RWPE1 (cell line): ENCODE results near the gene TMBIM4.

Experiments
- CTCF ChIA-PET: fragments of 350-600 bp; sonication (Branson Sonifier 250); formaldehyde crosslinking; extraction: SDS; loops from one replicate; lab custom pipeline; 2021; lab: Yijun Ruan, JAX
- POLR2A ChIA-PET: fragments of 400-600 bp; formaldehyde crosslinking; extraction: SDS; loops from one replicate; lab custom pipeline; 2020; ENCODE audit warnings: antibody characterized with exemption; ENCODE audit not compliant: low non-redundant PET; lab: Yijun Ruan, JAX
- DNase-seq: peaks from one replicate; pipeline ENCODE4 v3.0.0; 2012; ENCODE audit warnings: low spot score
- H3K27ac ChIP-seq: fragments of 450-650 bp; 2 replicates; pipeline ENCODE4 v1.5.1; 2017
- TF ChIP-seq, protein P1 (sequence below): fragments of 450-650 bp; conservative IDR thresholded peaks from 2 replicates; pipeline ENCODE4 v1.5.1; 2017; ENCODE audit warnings: low read depth, mild to moderate bottlenecking

TMBIM4 gene

DNA sequence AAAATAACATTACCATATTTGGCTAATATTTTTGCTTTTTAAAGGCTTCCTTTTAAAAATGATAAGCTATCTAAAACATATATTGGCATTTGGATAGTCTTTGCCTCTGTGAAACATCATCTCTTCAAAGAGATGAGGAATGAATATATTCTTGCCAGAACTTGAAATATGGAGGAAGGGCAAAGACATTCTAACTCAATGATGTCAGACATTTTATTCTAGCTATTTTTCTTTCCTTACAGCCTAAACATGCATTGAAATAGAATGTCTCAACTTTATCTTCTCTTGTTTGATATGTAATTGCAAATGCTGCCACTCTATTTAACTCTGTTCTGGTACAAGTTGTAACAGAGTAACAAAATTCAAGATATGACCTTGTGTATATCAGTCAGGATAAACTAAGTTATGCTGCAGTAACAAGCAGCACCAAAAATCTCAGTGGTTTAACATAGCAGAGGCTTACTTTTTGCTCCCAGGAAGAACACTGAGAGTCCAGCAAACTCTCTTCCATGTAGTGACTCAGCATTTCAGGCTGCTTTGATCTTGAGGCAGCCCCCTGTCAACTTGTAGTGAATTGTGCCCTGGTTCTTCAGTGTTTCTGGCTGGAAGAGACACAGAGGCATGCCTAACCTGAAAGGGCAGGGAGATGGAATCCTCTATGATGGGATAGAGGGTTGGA, 30.2 kb upstream of the TMBIM4 start:
- no peak for DNase-seq
- ChIA-PET CTCF (interaction anchor here (1.1 kb wide), 1 partner anchor 9 kb away, joined by 6 read pairs; no protein-coding TSS in a partner anchor), POLR2A (no interaction called here)
- TF ChIP-seq, protein P1, sequence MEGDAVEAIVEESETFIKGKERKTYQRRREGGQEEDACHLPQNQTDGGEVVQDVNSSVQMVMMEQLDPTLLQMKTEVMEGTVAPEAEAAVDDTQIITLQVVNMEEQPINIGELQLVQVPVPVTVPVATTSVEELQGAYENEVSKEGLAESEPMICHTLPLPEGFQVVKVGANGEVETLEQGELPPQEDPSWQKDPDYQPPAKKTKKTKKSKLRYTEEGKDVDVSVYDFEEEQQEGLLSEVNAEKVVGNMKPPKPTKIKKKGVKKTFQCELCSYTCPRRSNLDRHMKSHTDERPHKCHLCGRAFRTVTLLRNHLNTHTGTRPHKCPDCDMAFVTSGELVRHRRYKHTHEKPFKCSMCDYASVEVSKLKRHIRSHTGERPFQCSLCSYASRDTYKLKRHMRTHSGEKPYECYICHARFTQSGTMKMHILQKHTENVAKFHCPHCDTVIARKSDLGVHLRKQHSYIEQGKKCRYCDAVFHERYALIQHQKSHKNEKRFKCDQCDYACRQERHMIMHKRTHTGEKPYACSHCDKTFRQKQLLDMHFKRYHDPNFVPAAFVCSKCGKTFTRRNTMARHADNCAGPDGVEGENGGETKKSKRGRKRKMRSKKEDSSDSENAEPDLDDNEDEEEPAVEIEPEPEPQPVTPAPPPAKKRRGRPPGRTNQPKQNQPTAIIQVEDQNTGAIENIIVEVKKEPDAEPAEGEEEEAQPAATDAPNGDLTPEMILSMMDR, result no peak
- no peak overlapping the region for H3K27ac ChIP-seq

GRCh38 chr12:66199141-66199540, 29.3 kb upstream of the TMBIM4 start:
- TF ChIP-seq, protein P1, result no peak
- CTCF ChIA-PET, result interaction anchor here (1.1 kb wide), 1 partner anchor 8 kb away, joined by 6 read pairs; no protein-coding TSS in a partner anchor
- POLR2A ChIA-PET, result no interaction called here

DNA sequence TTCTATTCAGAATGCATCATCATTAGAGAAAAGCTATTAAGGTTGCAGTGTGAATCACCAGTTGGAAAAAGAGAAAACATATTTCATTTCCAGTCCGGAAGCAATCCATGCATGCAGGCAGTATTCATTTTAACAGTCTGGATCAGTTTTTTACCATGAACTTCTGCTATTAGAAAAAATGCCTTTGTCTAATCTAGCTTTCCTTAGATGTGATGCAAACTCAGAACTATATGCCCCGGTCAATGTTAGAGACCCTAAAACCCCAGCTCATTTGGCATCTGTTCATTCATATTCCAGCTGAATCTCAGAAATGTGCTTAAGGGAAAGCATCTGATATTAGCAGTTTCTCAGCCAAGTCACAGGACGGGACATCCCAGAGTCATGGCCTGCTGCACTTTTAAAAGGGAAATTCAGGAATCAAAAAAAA, 27.7 kb upstream of the TMBIM4 start:
- TF ChIP-seq, protein P1, result no peak
- no peak overlapping the region for H3K27ac ChIP-seq
- DNase-seq, result no peak
- POLR2A ChIA-PET, result no interaction called here
- CTCF ChIA-PET, result interaction anchor here (0.7 to 0.9 kb wide), 2 partner anchors 18 to 47 kb away, joined by 3 read pairs; no protein-coding TSS in a partner anchor

More at GRCh38 chr12:66199141-66199540, 29.3 kb upstream of the TMBIM4 start:
- DNase-seq, result no peak
- no peak overlapping the region for H3K27ac ChIP-seq

DNA sequence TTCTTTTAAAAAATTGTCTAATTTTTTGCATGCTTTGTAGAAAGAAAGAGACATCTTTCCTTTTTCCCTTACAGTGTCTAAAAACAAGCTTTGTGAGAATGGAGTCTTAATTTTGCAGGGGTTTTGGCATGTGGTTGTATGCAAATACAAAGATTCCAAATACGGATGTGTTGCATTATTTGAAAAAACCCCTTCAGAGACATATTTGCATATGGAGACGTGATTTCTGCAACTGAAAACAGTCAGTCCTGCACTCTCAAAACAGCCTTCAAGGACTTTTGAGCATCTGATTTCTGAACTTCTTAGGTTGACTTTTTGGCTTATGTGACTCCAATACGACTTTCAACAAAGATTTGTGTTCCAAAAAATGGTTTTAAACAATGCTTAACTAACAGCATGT, 27.0 kb upstream of the TMBIM4 start:
- POLR2A ChIA-PET, result no interaction called here
- DNase-seq, result no peak
- TF ChIP-seq, protein P1, result no peak
- H3K27ac ChIP-seq, result no peak overlapping the region
- CTCF ChIA-PET, result interaction anchor here (0.9 kb wide), 1 partner anchor 46 kb away, joined by 3 read pairs; no protein-coding TSS in a partner anchor

DNA sequence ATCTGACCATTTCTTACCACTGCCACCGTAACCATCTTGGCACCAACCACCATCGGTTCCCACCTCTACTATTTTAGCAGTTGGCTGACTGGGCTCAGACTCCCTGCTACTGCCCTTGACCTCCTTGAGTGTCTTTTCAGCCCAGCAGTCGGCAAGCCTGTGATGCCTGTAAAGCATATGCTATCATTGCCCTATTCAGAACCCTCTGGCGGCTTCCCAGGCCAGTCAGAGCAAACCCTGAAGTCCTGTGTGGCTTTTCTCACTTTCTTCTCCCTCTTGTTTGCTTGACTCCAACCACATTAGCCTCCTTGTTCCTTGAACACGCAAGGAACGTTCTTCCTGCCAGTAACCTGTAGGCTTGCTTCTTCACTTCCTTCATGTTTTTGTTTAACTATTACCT, 25.4 kb upstream of the TMBIM4 start:
- TF ChIP-seq, protein P1, result no peak
- DNase-seq, result no peak
- POLR2A ChIA-PET, result no interaction called here
- CTCF ChIA-PET, result no interaction called here
- H3K27ac ChIP-seq, result no peak overlapping the region

DNA sequence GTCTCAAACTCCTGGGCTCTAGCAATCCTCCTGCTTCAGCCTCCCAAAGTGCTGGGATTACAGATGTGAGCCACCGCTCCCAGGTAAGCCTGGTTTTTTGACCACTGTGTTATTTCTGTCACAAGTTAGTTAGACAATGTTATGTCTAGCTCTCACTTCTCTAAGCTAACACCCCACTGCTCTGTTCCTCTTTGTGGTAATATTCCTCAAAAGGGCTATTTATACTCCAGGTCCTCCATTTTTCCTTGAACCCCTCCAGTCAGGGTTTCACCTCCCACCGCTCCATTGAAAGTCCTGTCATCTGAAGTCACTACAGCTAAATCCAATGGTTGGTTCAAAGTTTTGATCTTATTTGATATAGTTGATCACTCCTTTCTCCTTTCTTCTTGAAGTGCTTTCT, 24.3 kb upstream of the TMBIM4 start:
- ChIA-PET POLR2A (no interaction called here), CTCF (interaction anchor here (0.7 kb wide), 1 partner anchor 10 kb away, joined by 4 read pairs; no protein-coding TSS in a partner anchor)
- no peak overlapping the region for H3K27ac ChIP-seq
- TF ChIP-seq, protein P1, result no peak
- no peak for DNase-seq
